ENCODE measurements around the gene HADHA.

DNA sequence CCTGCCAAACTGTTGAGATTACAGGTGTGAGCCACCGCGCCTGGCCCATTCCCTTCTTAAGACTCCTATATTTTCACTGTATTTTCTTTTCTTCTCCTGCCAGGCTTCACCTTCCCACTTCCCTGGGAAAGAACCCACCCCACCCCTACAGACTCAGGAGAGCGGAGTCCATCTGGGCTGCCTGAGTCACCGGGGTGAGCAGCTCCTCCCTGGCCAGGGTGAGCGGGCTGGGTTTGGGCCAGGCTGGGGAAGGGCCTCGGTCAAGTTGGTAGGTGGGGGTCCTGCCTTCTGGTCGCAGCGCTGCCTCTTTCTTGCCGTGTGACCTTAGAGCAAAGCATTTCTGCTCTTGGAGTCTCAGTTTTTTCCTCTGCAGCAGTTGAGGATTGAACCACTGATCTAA is 73.6 kb downstream of the HADHA start:
- TF ChIP-seq POLR2A (IDR thresholded peaks at IDR 0.05; ENCODE audit: low read length) (no peak), GATA1 (IDR thresholded peaks at IDR 0.05; ENCODE audit: low read depth, low read length) (no peak)

Data from erythroblast (primary cell).